Stimulated activated naive B cell treated with anti-CD40 and anti-IgM and Interleukin-4, amounts not matched to agents 10 μg/mL and 1 μg/mL and 100 μg/mL, for 72 hours (primary cell): Measurements from ENCODE around the gene NSMCE1.

Source experiments
- ATAC-seq, 2 donors: fragments of 150-1000 bp; cut with Tn5 transposase; replicated peaks; 2 replicates each; pipeline ENCODE4 v1.10.0; 2021; ENCODE audit warnings: moderate library complexity in 1 of 2
- DNase-seq: peaks from one replicate; pipeline ENCODE4 v3.0.0; 2021
- H3K27ac Mint-ChIP-seq: one replicate; pipeline ENCODE4 v1.8.0; 2022; ENCODE audit warnings: mild to moderate bottlenecking, mixed read lengths
- H3K27me3 Mint-ChIP-seq, 2 donors: one replicate each; pipeline ENCODE4 v1.8.0; 2022; ENCODE audit warnings: mixed read lengths in 2 of 2
- H3K36me3 Mint-ChIP-seq, 2 donors: one replicate each; pipeline ENCODE4 v1.8.0; 2022; ENCODE audit warnings: mixed read lengths in 2 of 2, mild to moderate bottlenecking in 1 of 2
- H3K4me1 Mint-ChIP-seq, 2 donors: one replicate each; pipeline ENCODE4 v1.8.0; 2022; ENCODE audit warnings: mixed read lengths in 2 of 2, mild to moderate bottlenecking in 1 of 2
- H3K4me3 Mint-ChIP-seq, 2 donors: one replicate each; pipeline ENCODE4 v1.8.0; 2022; ENCODE audit warnings: mild to moderate bottlenecking in 2 of 2, mixed read lengths in 2 of 2, moderate library complexity in 1 of 2
- H3K9me3 Mint-ChIP-seq, 2 donors: one replicate each; pipeline ENCODE4 v1.8.0; 2022; ENCODE audit warnings: mixed read lengths in 2 of 2, mild to moderate bottlenecking in 1 of 2

The NSMCE1 gene

DNA sequence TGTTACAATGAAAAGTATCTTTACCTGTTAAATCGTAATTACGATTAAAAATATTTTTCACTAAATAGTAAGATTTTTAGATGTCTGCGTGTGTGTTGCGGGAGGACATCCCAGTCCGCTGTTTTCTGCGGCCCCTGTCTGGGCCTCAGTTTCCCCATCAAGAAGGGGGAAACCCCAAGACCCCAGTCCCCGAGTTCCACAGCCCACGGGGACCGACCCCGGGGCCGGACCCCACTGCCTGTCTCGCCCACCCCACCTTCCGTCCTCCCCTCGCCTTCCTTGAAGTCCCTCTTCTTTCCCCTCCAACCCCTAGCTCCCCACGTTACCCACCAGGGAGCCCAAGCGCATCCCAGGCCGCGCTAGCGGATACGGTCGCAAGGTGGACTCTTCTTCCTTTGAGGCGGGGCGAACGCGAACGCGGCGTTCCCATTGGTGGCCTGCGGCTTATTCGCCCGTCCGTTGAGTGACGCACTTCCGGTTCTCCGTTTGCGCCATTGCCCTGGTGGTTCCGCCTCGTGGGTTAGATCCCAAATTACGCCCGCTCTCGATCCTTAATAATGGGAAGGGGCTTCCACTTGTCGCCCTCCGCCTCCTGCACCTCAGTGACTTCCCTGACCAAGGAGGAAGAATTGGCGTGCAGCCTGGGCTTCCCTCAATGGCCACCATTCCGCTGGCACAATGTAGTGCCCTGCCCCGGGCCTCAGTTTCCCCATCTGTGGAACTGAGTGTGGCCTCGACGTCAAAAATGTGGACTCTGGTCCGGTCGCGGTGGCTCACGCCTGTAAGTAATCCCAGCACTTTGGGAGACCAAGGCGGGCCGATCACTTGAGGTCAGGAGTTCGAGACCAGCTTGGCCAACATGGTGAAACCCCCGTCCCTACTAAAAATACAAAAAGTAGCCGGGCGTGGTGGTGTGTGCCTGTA, at the start of gene NSMCE1:
Gene NSMCE1 (minus strand): TSS at position 397 of the 924 bp plus-strand sequence. CDS start 11,202 bp downstream, outside the sequence.
- ATAC-seq: peak; percentile 95 to 96
- H3K4me3 Mint-ChIP-seq: peak within 1 kb of the TSS; percentile 91 to 93
- H3K36me3 Mint-ChIP-seq: peaks cover 32 to 41% of the 10 kb centered on the region in 2 donors
- H3K27me3 Mint-ChIP-seq: no peaks in the 10 kb centered on the region
- peak; percentile 95 for DNase-seq
- H3K4me1 Mint-ChIP-seq: peaks cover 52 to 84% of the 10 kb centered on the region in 2 donors
- H3K27ac Mint-ChIP-seq: peak within 1 kb of the TSS; percentile 98
- peaks cover 3 to 5% of the 10 kb centered on the region in 2 donors for H3K9me3 Mint-ChIP-seq

- Mint-ChIP-seq H3K36me3 (peaks cover 69 to 83% of the 10 kb centered on the region in 2 donors), H3K4me1 (peaks cover 49 to 86% of the 10 kb centered on the region in 2 donors), H3K4me3 (peak overlapping the region; percentile 96 to 98), H3K9me3 (no peaks in the 10 kb centered on the region), H3K27me3 (no peaks in the 10 kb centered on the region), H3K27ac (peak overlapping the region; percentile 96)
- ATAC-seq (peak; percentile 28 to 35), DNase-seq (no peak)
Observed at GRCh38 chr16:27317738-27318391, 49.3 kb upstream of the NSMCE1 start.

DNA sequence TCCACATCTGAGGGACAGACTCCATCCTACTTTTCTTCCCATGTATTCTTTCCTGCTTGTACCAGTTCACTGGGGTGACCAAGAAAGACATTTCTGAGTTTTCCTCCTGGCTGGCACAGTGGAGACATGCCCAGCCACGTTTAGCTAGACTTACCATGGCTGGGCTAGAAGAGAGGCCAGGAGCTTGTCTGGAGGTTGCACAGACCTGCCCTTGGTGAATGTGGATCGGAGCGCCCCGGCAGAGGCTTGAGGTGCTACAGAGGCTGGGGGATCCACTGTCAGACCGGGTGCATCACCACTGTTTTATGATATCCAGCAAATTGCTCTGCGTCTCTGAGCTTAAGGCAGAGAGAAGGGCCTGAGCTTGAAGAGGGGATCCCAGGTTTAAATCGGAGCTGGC, 48.7 kb upstream of the NSMCE1 start:
- Mint-ChIP-seq H3K27ac (peak overlapping the region; percentile 96), H3K4me3 (peak overlapping the region; percentile 96 to 98), H3K36me3 (peaks cover 66 to 77% of the 10 kb centered on the region in 2 donors), H3K9me3 (no peaks in the 10 kb centered on the region), H3K4me1 (peaks cover 48 to 86% of the 10 kb centered on the region in 2 donors), H3K27me3 (no peaks in the 10 kb centered on the region)
- ATAC-seq: no peak
- no peak for DNase-seq

DNA sequence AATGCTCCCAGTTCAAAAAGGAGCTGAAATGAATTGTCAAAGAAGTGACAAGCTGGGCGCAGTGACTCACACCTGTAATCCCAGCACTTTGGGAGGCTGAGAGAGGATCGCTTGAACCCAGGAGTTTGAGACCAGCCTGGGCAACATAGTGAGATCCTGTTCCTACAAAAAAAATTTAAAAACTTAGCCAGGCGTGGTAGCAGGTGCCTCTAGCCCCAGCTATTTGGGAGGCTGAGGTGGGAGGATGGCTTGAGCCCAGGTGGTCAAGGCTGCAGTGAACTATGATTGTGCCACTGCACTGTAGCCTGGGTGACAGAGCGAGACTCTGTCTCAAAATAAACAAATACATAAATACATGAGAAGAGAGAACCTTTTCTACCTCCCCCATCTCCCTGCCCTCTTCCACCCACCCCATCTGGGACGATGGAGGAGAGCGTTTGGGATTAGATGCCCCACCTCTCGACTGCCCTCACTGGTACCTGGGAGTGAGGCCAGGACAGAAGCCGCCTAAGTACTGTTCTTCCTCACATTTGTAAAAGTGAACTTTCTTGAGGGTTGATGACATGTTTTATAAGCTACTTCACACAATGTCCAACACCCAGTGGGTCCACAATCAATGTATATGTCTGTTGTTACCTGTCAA, 47.6 kb upstream of the NSMCE1 start:
- DNase-seq (no peak), ATAC-seq (no peak)
- Mint-ChIP-seq H3K27ac (peak overlapping the region; percentile 96), H3K27me3 (no peaks in the 10 kb centered on the region), H3K9me3 (no peaks in the 10 kb centered on the region), H3K4me3 (peak overlapping the region; percentile 96 to 98), H3K4me1 (peaks cover 54 to 85% of the 10 kb centered on the region in 2 donors), H3K36me3 (peaks cover 59 to 68% of the 10 kb centered on the region in 2 donors)

DNA sequence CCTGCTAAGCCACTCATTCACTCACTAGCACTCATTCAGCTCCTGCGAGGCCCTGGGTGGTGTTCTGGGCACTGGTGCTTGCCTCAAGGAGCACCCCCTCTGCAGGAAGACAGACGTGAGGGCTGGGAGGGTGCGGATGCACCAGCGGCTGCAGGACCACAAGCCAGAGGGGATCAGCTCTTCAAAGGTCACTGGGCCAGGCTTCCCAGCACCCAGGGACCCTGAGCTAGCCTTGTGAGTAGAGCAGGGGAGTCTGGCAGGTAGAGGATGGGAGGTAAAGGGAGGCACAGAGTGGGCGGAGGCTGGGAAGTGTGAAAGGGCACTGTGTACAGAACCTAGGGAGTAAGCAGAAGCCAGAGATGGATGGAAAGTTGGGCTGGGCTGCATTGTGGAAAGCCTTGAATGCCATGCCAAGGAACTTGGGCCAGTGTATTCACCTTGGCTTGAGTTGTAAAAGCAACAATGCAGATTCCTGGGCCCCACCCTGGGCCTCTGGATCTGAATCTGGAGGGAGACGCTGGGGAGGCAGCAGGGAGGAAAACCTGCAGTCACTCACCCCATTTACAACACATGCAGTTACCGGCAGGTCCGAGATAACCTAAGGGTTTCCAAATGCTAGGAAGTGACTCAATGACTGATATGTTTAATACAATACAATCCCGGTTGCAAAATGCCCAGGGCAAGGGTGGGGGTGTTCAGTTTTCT, 46.9 kb upstream of the NSMCE1 start:
- Mint-ChIP-seq H3K36me3 (peaks cover 55 to 63% of the 10 kb centered on the region in 2 donors), H3K4me3 (peak overlapping the region; percentile 96 to 98), H3K9me3 (no peaks in the 10 kb centered on the region), H3K4me1 (peaks cover 57 to 82% of the 10 kb centered on the region in 2 donors), H3K27ac (peak overlapping the region; percentile 96), H3K27me3 (no peaks in the 10 kb centered on the region)
- DNase-seq: peak; percentile 60
- peak; percentile 14 to 19 for ATAC-seq

DNA sequence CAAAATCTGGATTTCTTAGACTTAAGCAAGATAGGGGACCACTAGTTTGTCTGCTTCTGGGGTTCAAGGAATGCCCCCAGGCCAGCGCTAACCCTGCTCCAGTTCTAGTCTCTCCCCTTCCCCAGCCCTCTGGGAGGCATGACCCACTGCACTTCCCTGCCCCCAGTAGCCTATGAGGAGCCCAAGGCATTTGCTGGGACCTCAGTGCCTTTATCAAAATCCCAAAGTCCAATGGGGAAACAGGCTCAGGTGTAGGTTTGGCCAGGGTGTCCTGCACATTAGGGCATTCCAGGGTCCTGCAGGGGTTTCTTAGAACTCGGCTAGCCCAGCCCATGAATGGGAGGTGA, 46.4 kb upstream of the NSMCE1 start:
- DNase-seq (no peak), ATAC-seq (no peak)
- Mint-ChIP-seq H3K9me3 (no peaks in the 10 kb centered on the region), H3K4me3 (peak overlapping the region; percentile 96 to 98), H3K36me3 (peaks cover 51 to 59% of the 10 kb centered on the region in 2 donors), H3K27me3 (no peaks in the 10 kb centered on the region), H3K27ac (peak overlapping the region; percentile 96), H3K4me1 (peaks cover 56 to 82% of the 10 kb centered on the region in 2 donors)

- peaks cover under 1 to 3% of the 10 kb centered on the region in 2 donors for H3K9me3 Mint-ChIP-seq
- peaks cover 54 to 82% of the 10 kb centered on the region in 2 donors for H3K4me1 Mint-ChIP-seq
- DNase-seq: peak; percentile 80
- peak; percentile 45 to 52 for ATAC-seq
- H3K4me3 Mint-ChIP-seq: peak overlapping the region; percentile 96 to 98
- no peaks in the 10 kb centered on the region for H3K27me3 Mint-ChIP-seq
- peak overlapping the region; percentile 96 for H3K27ac Mint-ChIP-seq
- H3K36me3 Mint-ChIP-seq: peaks cover 44 to 52% of the 10 kb centered on the region in 2 donors
Observed at GRCh38 chr16:27314161-27314723, 45.7 kb upstream of the NSMCE1 start.

GRCh38 chr16:27313422-27314160, 45.0 kb upstream of the NSMCE1 start, which contains the start of gene IL4R:
IL4R (plus strand) TSS chr16:27313974; CDS start chr16:27340204, 26,230 bp downstream.
- peak within 1 kb of the TSS; percentile 96 for H3K27ac Mint-ChIP-seq
- H3K4me3 Mint-ChIP-seq: peak within 1 kb of the TSS; percentile 96 to 98
- H3K36me3 Mint-ChIP-seq: peaks cover 38 to 45% of the 10 kb centered on the region in 2 donors
- no peaks in the 10 kb centered on the region for H3K27me3 Mint-ChIP-seq
- H3K4me1 Mint-ChIP-seq: peaks cover 48 to 78% of the 10 kb centered on the region in 2 donors
- peak; percentile 40 to 42 for ATAC-seq
- peak; percentile 88 for DNase-seq
- H3K9me3 Mint-ChIP-seq: peaks cover 4 to 5% of the 10 kb centered on the region in 2 donors

GRCh38 chr16:27312580-27313421, 44.2 kb upstream of the NSMCE1 start:
- no peaks in the 10 kb centered on the region for H3K27me3 Mint-ChIP-seq
- peak overlapping the region; percentile 96 for H3K27ac Mint-ChIP-seq
- DNase-seq (no peak), ATAC-seq (no peak)
- peak overlapping the region; percentile 96 to 98 for H3K4me3 Mint-ChIP-seq
- H3K36me3 Mint-ChIP-seq: peaks cover 31 to 39% of the 10 kb centered on the region in 2 donors
- H3K4me1 Mint-ChIP-seq: peaks cover 43 to 71% of the 10 kb centered on the region in 2 donors
- peaks cover 4 to 5% of the 10 kb centered on the region in 2 donors for H3K9me3 Mint-ChIP-seq

- DNase-seq: no peak
- peaks cover 22 to 30% of the 10 kb centered on the region in 2 donors for H3K36me3 Mint-ChIP-seq
- peaks cover 4 to 5% of the 10 kb centered on the region in 2 donors for H3K9me3 Mint-ChIP-seq
- no peaks in the 10 kb centered on the region for H3K27me3 Mint-ChIP-seq
- H3K4me1 Mint-ChIP-seq: peaks cover 37 to 62% of the 10 kb centered on the region in 2 donors
- no peak overlapping the region for H3K4me3 Mint-ChIP-seq
- peak overlapping the region; percentile 86 for H3K27ac Mint-ChIP-seq
- ATAC-seq: no peak
Observed at GRCh38 chr16:27311897-27312303, 43.3 kb upstream of the NSMCE1 start.

DNA sequence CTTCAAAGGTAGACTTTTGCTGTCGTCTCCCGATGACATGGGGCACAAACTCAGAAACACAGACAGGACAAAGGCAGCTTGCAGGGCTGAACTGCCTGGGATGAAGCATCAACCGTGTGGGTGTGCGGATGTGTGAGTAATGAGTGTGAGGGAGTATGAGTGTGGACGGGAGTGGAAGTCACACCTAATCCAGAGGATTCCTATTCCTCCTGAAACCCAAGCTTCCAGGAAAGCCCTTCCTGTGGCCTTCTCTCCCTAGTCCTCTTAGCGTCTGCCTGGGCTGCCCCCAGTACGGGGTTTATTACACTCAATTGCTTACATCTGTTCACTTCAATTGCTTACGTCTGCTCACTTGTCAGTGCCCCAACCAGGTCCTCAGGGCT, 42.9 kb upstream of the NSMCE1 start:
- Mint-ChIP-seq H3K27ac (peak overlapping the region; percentile 86), H3K27me3 (no peaks in the 10 kb centered on the region), H3K4me3 (no peak overlapping the region), H3K36me3 (peaks cover 26 to 31% of the 10 kb centered on the region in 2 donors), H3K9me3 (peaks cover 7 to 8% of the 10 kb centered on the region in 2 donors), H3K4me1 (peaks cover 39 to 61% of the 10 kb centered on the region in 2 donors)
- no peak for ATAC-seq
- DNase-seq: no peak
